Large intestine (tissue), 3 donors: ENCODE data around the gene P2RY12. TPM values are rescaled to one million over a fixed set of nuclear protein-coding genes. Genes with fewer than 3 reads are reported as not detected.

ENCODE experiments used
- DNase-seq, 2 donors: peaks; one replicate each; pipeline versions ENCODE4 v3.0.0 to v3.0.0-alpha.2; 2013
- H3K27ac ChIP-seq: one replicate; pipeline ENCODE4 v1.5.1; 2013; ENCODE audit warnings: low read length
- H3K27me3 ChIP-seq: 2 replicates; pipeline ENCODE4 v1.6.1; 2013; ENCODE audit warnings: low read length; ENCODE audit not compliant: control insufficient read depth, insufficient read depth
- H3K36me3 ChIP-seq: 2 replicates; pipeline ENCODE4 v1.6.1; 2013; ENCODE audit warnings: low read length; ENCODE audit not compliant: control insufficient read depth, insufficient read depth
- H3K4me1 ChIP-seq: one replicate; pipeline ENCODE4 v1.6.1; 2013; ENCODE audit warnings: low read length; ENCODE audit not compliant: control insufficient read depth, insufficient read depth
- H3K4me3 ChIP-seq: one replicate; pipeline ENCODE4 v1.5.1; 2013; ENCODE audit warnings: low read length
- H3K9me3 ChIP-seq: one replicate; pipeline ENCODE4 v1.6.1; 2013; ENCODE audit warnings: mild to moderate bottlenecking, low read depth, low read length, moderate library complexity; ENCODE audit not compliant: control insufficient read depth
- WGBS: methylation state at CpG from one replicate; pipeline ENCODE4 v1.1.5; 2013; ENCODE audit warnings: low lambda C conversion rate; ENCODE audit not compliant: insufficient coverage; 5-methylcytosine and 5-hydroxymethylcytosine counted together
- polyA plus RNA-seq: library from polyadenylated mRNA; unstranded; fragments of 120-200 nt; gene quantifications from one replicate; pipeline ENCODE4 v1.2.1, GENCODE V29; 2013

Gene P2RY12
- polyA plus RNA-seq, 1 donor = 2.3 TPM

- H3K36me3 ChIP-seq = no peaks in the 10 kb centered on the region
- WGBS = 95% methylated on average over 4 of the region's 8 CpGs
- H3K9me3 ChIP-seq = no peaks in the 10 kb centered on the region
- DNase-seq = no peak
- no peaks in the 10 kb centered on the region for H3K27me3 ChIP-seq
- no peak overlapping the region for H3K4me3 ChIP-seq
- no peaks in the 10 kb centered on the region for H3K4me1 ChIP-seq
- no peak overlapping the region for H3K27ac ChIP-seq
Measured at GRCh38 chr3:151377768-151378385, 6.7 kb downstream of the P2RY12 start.

GRCh38 chr3:151372063-151372820 is 12.3 kb downstream of the P2RY12 start:
- WGBS = 67% methylated on average over 1 of the region's 4 CpGs
- H3K4me3 ChIP-seq = no peak overlapping the region
- DNase-seq = no peak
- H3K4me1 ChIP-seq = no peaks in the 10 kb centered on the region
- no peaks in the 10 kb centered on the region for H3K27me3 ChIP-seq
- no peaks in the 10 kb centered on the region for H3K36me3 ChIP-seq
- H3K27ac ChIP-seq = no peak overlapping the region
- H3K9me3 ChIP-seq = no peaks in the 10 kb centered on the region

GRCh38 chr3:151371526-151371925 is 13.0 kb downstream of the P2RY12 start:
- Histone ChIP-seq H3K9me3 (no peaks in the 10 kb centered on the region), H3K4me1 (no peaks in the 10 kb centered on the region), H3K36me3 (no peaks in the 10 kb centered on the region), H3K27me3 (no peaks in the 10 kb centered on the region), H3K4me3 (no peak overlapping the region), H3K27ac (no peak overlapping the region)
- no peak for DNase-seq

GRCh38 chr3:151367448-151367847 is 17.1 kb downstream of the P2RY12 start:
- Histone ChIP-seq H3K36me3 (no peaks in the 10 kb centered on the region), H3K4me1 (no peaks in the 10 kb centered on the region), H3K9me3 (no peaks in the 10 kb centered on the region), H3K4me3 (no peak overlapping the region), H3K27me3 (no peaks in the 10 kb centered on the region), H3K27ac (no peak overlapping the region)
- no CpG with 5 or more reads among the region's 5 CpGs for WGBS
- no peak for DNase-seq

GRCh38 chr3:151366993-151367392 is 17.6 kb downstream of the P2RY12 start:
- H3K27me3 ChIP-seq = no peaks in the 10 kb centered on the region

GRCh38 chr3:151362751-151363174 is 21.8 kb downstream of the P2RY12 start:
- Histone ChIP-seq H3K9me3 (no peaks in the 10 kb centered on the region), H3K4me3 (no peak overlapping the region), H3K27ac (no peak overlapping the region), H3K27me3 (no peaks in the 10 kb centered on the region), H3K4me1 (no peaks in the 10 kb centered on the region), H3K36me3 (no peaks in the 10 kb centered on the region)
- WGBS = 89% methylated on average over 3 of the region's 3 CpGs
- DNase-seq = no peak

More at GRCh38 chr3:151366993-151367392, 17.6 kb downstream of the P2RY12 start:
- H3K27ac ChIP-seq = no peak overlapping the region
- H3K4me1 ChIP-seq = no peaks in the 10 kb centered on the region
- no peaks in the 10 kb centered on the region for H3K9me3 ChIP-seq
- DNase-seq = no peak
- H3K4me3 ChIP-seq = no peak overlapping the region
- WGBS = 100% methylated on average over 2 of the region's 3 CpGs
- no peaks in the 10 kb centered on the region for H3K36me3 ChIP-seq

GRCh38 chr3:151357463-151357850 is 27.1 kb downstream of the P2RY12 start:
- H3K4me3 ChIP-seq = no peak overlapping the region
- DNase-seq = no peak
- no peaks in the 10 kb centered on the region for H3K9me3 ChIP-seq
- H3K27me3 ChIP-seq = no peaks in the 10 kb centered on the region
- no peaks in the 10 kb centered on the region for H3K4me1 ChIP-seq
- H3K27ac ChIP-seq = no peak overlapping the region
- 60% methylated on average over 1 of the region's 2 CpGs for WGBS
- peaks cover 4% of the 10 kb centered on the region for H3K36me3 ChIP-seq

- no peak for DNase-seq
- Histone ChIP-seq H3K4me1 (no peaks in the 10 kb centered on the region), H3K27me3 (no peaks in the 10 kb centered on the region), H3K4me3 (no peak overlapping the region), H3K36me3 (peaks cover 4% of the 10 kb centered on the region), H3K27ac (no peak overlapping the region), H3K9me3 (no peaks in the 10 kb centered on the region)
- WGBS = no CpG with 5 or more reads among the region's 2 CpGs
Measured at GRCh38 chr3:151356794-151357462, 27.6 kb downstream of the P2RY12 start.

GRCh38 chr3:151351648-151352047 is 32.9 kb downstream of the P2RY12 start:
- no peaks in the 10 kb centered on the region for H3K4me1 ChIP-seq
- H3K27me3 ChIP-seq = no peaks in the 10 kb centered on the region
- peaks cover 4% of the 10 kb centered on the region for H3K36me3 ChIP-seq
- H3K27ac ChIP-seq = no peak overlapping the region
- 92% methylated on average over 2 of the region's 4 CpGs for WGBS
- no peaks in the 10 kb centered on the region for H3K9me3 ChIP-seq
- H3K4me3 ChIP-seq = no peak overlapping the region
- no peak for DNase-seq

- H3K36me3 ChIP-seq = peaks cover 4% of the 10 kb centered on the region
- DNase-seq = no peak
- no peak overlapping the region for H3K4me3 ChIP-seq
- no CpG with 5 or more reads among the region's 1 CpG for WGBS
- H3K27ac ChIP-seq = no peak overlapping the region
- H3K4me1 ChIP-seq = no peaks in the 10 kb centered on the region
- H3K27me3 ChIP-seq = no peaks in the 10 kb centered on the region
- H3K9me3 ChIP-seq = no peaks in the 10 kb centered on the region
Measured at GRCh38 chr3:151351219-151351618, 33.3 kb downstream of the P2RY12 start.
